ENCODE measurements around the gene CDK9. TPM values are rescaled to one million over a fixed set of nuclear protein-coding genes. Genes with fewer than 3 reads are reported as not detected.
A peak's percentile ranks its signal among the peaks of the same experiment; 100 is the strongest.

CDK9 gene
- total RNA-seq, 2 donors from 2014 or later = 37.2 to 53.3 TPM

GRCh38 chr9:127815512-127816361 lies 29.9 kb downstream of the CDK9 start:
- Histone ChIP-seq H3K9me3 (no peaks in the 10 kb centered on the region), H3K4me3 (no peak overlapping the region), H3K4me1 (peaks cover 0 to 14% of the 10 kb centered on the region in 2 donors), H3K27ac (no peak overlapping the region), H3K27me3 (no peaks in the 10 kb centered on the region), H3K36me3 (peaks cover 89% of the 10 kb centered on the region)
- TF ChIP-seq, protein P1, sequence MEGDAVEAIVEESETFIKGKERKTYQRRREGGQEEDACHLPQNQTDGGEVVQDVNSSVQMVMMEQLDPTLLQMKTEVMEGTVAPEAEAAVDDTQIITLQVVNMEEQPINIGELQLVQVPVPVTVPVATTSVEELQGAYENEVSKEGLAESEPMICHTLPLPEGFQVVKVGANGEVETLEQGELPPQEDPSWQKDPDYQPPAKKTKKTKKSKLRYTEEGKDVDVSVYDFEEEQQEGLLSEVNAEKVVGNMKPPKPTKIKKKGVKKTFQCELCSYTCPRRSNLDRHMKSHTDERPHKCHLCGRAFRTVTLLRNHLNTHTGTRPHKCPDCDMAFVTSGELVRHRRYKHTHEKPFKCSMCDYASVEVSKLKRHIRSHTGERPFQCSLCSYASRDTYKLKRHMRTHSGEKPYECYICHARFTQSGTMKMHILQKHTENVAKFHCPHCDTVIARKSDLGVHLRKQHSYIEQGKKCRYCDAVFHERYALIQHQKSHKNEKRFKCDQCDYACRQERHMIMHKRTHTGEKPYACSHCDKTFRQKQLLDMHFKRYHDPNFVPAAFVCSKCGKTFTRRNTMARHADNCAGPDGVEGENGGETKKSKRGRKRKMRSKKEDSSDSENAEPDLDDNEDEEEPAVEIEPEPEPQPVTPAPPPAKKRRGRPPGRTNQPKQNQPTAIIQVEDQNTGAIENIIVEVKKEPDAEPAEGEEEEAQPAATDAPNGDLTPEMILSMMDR (IDR thresholded peaks at IDR 0.05) = no peak
- DNase-seq (ENCODE audit: low spot score) = no peak

GRCh38 chr9:127816362-127816725 lies 30.5 kb downstream of the CDK9 start:
- H3K27ac ChIP-seq = peak overlapping the region; percentile 23 to 24

DNA sequence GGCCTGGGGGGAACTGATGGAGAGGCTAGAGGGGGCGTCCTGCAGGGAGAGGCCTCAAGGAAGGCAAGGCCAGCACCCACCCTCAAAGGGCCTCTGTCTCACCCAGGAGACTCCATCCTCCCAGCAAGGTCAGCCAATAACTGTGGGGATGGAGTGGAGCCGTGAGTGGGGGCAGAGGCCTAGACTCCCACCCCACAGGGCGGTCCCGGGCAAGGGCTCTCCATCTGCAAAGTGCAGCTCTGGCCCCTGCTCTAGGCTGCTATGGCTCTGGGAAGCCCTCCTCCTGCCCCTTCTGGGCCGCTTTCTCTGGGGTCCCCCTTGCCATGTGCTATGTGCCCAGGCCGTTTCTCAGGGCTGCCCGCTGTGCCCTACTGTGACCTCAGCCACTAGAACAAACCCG lies 30.9 kb downstream of the CDK9 start:
- TF ChIP-seq, protein P1 (IDR thresholded peaks at IDR 0.05) = no peak
- Histone ChIP-seq H3K4me3 (no peak overlapping the region), H3K27me3 (no peaks in the 10 kb centered on the region), H3K27ac (peak overlapping the region; percentile 23 to 24), H3K9me3 (no peaks in the 10 kb centered on the region), H3K4me1 (peaks cover 0 to 14% of the 10 kb centered on the region in 2 donors), H3K36me3 (peaks cover 96% of the 10 kb centered on the region)
- no peak for DNase-seq (ENCODE audit: low spot score)

More at GRCh38 chr9:127816362-127816725, 30.5 kb downstream of the CDK9 start:
- no peaks in the 10 kb centered on the region for H3K9me3 ChIP-seq
- TF ChIP-seq, protein P1 (IDR thresholded peaks at IDR 0.05) = no peak
- peaks cover 0 to 14% of the 10 kb centered on the region in 2 donors for H3K4me1 ChIP-seq
- H3K4me3 ChIP-seq = no peak overlapping the region
- peaks cover 95% of the 10 kb centered on the region for H3K36me3 ChIP-seq
- DNase-seq (ENCODE audit: low spot score) = no peak
- H3K27me3 ChIP-seq = no peaks in the 10 kb centered on the region

DNA sequence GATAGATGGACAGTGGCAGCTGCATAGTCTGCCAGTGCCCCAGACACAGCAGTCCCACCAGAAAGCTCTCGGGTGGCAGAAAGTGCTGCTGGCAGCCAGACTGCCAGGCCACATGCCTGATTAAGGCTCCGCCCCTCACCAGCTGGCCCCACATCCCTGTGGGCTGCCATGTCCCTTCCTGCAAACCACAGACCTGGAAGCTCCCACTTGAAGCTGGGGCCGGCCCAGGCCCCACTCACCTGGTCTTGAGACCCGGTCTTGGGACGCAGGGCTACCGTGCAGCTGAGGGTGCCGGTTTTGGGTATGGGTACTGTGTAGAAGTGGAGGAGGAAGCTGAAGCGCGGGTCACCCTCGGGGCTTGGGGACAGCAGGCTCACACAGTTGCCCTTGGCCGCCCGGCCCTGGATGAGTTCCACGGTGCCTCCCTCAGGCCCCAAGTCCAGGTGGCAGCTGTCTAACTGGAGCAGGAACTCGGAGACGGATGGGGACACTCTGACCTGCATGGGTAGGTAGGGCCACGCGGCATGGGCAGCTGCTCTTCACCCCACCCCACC lies 32.1 kb downstream of the CDK9 start:
- Histone ChIP-seq H3K27me3 (no peaks in the 10 kb centered on the region), H3K4me3 (no peak overlapping the region), H3K36me3 (peaks cover 86% of the 10 kb centered on the region), H3K27ac (peak overlapping the region in 1 of 2 donors; percentile 24), H3K4me1 (peaks cover 0 to 14% of the 10 kb centered on the region in 2 donors), H3K9me3 (no peaks in the 10 kb centered on the region)
- TF ChIP-seq, protein P1 (IDR thresholded peaks at IDR 0.05) = no peak
- DNase-seq (ENCODE audit: low spot score) = no peak

GRCh38 chr9:127818574-127818973 lies 32.7 kb downstream of the CDK9 start:
- Histone ChIP-seq H3K27me3 (no peaks in the 10 kb centered on the region), H3K9me3 (no peaks in the 10 kb centered on the region), H3K36me3 (peaks cover 83% of the 10 kb centered on the region), H3K4me3 (no peak overlapping the region), H3K4me1 (peaks cover 0 to 14% of the 10 kb centered on the region in 2 donors), H3K27ac (peak overlapping the region in 1 of 2 donors; percentile 24)
- TF ChIP-seq, protein P1 (IDR thresholded peaks at IDR 0.05) = no peak
- no peak for DNase-seq (ENCODE audit: low spot score)

Measured in right atrium auricular region (tissue), 2 donors.